ENCODE data around the gene ACP4.
"Not testable (repeated sequence)": the region's sequence is repeated elsewhere in the genome, so short reads cannot be mapped to it uniquely, and the experiment has no call there.

Gene ACP4

GRCh38 chr19:50798659-50799546 is 8.7 kb downstream of the ACP4 start:
- DNase-seq, result no peak

GRCh38 chr19:50799547-50799851 is 9.3 kb downstream of the ACP4 start:
- no peak for DNase-seq

DNA sequence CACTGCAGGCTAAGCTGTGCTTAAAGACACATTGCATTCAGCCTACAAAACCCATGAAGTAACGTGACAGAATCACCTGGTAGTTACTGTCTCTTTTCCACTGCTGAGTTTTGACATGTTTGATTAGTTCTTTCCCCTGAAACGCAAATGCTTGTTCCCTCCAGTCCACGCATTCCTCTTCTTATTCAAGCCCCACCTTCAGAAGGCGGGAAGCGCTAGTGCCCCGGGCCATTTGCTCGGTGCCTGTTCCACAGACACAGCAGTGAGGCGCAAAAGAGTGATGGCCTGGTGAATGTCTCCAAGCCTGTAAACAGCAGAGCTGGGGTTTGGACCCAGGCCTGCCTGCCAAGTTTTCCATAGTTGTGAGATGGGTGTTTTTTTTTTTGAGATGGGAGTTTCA is 10.9 kb downstream of the ACP4 start:
- DNase-seq, result no peak

DNA sequence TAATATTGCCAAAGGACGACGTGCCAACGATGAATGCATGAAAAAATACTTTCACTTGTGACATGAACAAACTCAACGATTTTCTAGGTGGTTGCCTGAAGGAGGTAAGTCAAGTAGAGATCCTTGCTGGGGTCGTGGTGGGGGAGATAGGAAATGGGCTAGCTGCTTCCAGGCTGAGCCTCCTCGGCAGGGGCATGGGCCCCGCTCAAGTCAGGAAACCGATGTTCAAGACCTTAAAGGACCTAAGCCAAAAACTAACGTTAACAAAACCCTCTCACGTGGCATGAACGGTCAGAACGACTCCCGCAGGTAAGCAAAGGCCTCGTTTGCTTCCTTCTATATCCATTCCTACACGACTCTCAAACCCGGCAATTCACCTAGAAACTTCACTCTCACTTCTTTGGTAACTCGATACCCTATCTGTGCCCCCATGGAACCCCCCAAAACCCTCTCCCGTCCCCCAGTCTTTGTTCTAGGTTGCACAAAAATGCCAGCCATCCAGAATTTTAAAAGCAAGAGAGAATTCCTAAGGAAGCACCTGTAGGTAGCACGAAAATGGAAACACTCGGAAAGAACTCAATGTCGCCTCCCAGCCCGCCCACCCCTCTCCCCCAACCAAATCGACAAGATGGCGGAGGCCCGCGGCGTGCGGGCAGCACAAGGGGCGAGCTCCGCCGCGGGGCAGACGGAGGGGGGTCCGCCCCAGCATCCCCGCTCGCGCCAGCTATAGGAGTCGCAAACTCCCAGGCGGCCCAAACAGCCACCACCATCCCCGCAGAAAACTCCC is 13.6 kb downstream of the ACP4 start:
- peak; percentile 71 for DNase-seq

DNA sequence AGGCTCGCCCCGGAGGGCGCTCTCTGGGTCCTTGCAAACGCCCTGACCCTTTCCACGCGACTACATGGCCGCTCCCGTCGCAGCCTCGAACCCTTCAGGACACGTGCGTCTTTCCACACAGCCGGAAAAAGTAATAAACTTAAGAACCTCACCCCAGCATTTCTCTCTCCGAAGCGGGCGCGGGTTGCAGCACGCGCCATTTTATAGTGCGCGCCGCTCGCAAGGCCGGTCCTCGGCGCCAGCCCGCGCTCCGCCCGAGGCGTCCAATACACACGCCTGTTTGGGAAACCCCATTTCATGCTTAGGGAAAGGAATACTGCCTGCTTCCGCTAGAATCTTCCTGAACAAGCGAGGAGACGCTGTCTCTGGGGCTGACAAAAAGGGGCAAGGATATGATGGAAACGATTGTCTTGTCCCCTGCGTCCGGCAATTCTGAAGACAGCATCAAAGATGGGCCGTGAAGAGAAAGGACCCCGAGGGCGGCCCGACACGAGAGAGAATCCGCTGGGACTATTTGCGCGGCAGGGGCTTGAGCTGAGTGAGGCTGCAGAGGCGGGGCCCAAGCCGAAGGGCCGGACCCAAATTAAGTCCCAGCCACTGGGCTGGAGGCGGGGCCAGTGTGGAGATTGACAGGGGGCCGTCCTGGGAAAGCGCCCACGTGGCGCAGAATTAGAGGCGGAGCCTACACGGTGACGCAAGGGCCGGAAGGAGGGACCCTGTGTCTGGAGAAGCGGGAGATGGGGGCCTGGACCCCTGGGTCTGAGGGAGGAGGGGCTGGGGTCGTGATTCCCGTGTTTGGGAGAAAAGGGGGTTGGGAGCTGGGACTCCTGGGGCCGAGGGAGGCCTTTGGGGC is 14.4 kb downstream of the ACP4 start:
- peak; percentile 98 for DNase-seq

- DNase-seq, result no peak
These were observed 18.6 kb downstream of the ACP4 start for GRCh38 chr19:50808856-50809255.

GRCh38 chr19:50811622-50812238 is 21.5 kb downstream of the ACP4 start:
- DNase-seq, result not testable (repeated sequence)

DNA sequence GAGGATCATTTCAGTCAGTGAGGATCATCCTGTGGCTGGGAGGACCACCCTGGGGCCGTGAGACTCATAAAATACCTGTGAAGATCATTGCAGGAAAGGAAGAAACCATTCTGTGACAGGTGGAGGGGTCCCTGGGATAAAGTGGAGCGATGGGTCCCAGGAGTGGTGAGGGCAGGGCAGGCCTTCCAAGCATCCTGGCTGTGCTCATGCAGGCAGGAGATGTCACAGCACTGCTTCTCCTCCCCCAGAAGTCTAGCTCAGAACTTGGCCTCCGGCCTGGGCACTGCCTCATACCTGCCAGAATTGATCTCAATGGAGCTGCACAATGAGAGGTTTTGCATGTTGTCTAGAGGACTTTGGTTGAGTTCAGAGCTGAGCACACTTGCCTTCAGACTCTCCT is 22.3 kb downstream of the ACP4 start:
- no peak for DNase-seq

GRCh38 chr19:50814883-50815282 is 24.7 kb downstream of the ACP4 start:
- DNase-seq, result no peak

- no peak for DNase-seq
These were observed 25.2 kb downstream of the ACP4 start for GRCh38 chr19:50815439-50815838.

GRCh38 chr19:50817941-50818858 is 28.0 kb downstream of the ACP4 start:
- peak; percentile 74 for DNase-seq

DNA sequence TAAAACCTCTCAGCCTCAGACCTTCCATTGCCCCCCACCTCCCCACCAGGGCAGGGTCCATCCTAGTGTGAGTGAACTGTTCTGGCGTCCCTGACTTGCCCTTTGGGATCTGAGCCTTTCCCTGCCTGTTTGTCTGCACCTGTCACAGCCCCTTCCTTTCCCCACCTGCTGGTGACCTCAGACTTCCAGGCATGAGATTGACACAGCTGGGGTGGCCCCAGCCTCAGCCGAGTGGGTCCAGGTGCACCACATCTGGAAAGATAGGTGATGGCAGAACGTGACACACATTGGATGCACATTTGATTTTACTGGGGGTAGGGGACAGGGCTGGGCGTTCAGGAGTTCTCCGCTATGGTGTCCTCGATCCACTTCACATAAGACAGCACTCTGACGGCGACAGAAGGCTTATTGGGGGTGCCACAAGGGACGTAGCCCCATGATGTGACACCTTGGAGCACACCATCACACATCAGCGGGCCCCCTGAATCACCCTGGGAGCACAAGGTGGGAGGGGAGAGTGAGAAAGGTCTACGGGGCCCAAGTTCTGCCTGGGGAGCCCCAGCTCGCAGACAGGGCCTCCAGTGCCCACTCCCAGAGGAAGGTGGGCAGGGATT is 28.8 kb downstream of the ACP4 start:
- no peak for DNase-seq

DNA sequence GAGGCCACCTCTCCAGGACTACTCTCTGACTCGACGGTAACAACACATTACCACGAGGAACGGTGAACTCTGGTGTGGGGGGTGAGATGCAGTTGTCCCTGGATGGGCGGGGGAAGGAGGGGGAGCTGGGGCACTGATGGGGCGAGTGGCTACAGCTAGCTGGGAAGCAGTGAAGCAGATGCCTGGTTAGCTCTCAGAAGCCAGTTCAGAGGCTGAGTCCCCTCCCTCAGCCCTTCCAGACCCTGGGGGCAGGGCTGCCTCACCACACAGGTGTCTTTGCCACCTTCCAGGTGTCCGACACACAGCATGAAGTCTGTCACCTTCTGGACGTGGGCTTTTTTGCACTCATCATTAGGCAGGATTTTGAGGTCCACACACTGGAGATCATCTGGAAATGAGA is 29.4 kb downstream of the ACP4 start:
- DNase-seq, result no peak

- no peak for DNase-seq
These were observed 29.9 kb downstream of the ACP4 start for GRCh38 chr19:50820086-50820485.

GRCh38 chr19:50820549-50821247 is 30.5 kb downstream of the ACP4 start:
- no peak for DNase-seq

DNA sequence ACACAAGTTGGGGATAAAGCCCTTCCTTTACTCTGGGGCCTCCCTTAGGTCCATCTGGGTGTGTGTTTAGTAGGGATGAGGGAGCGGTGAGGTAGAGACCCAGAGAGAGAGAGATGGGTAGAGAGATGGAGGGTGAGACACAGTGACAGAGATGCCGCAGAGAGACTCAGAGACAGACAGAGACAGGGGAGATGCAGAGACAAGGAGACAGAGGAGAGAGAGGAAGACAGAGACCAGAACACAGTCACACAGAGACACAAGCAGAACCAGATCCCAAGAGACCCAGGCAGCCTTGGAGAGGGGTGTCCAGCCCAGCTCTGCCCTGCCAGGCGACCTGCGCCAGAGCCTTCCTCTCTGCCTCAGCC is 31.0 kb downstream of the ACP4 start:
- no peak for DNase-seq

- no peak for DNase-seq
These were observed 31.4 kb downstream of the ACP4 start for GRCh38 chr19:50821622-50822021.

- no peak for DNase-seq
These were observed 32.5 kb downstream of the ACP4 start for GRCh38 chr19:50822661-50823208.

GRCh38 chr19:50823389-50824042 is 33.3 kb downstream of the ACP4 start, which contains the start of gene KLK1:
Gene KLK1 (minus strand): TSS chr19:50823787. CDS start chr19:50823748, 39 bp downstream.
- DNase-seq, result no peak
